Kidney (tissue), 14 donors: Measurements from ENCODE around the gene EID3. TPM values are rescaled to one million over a fixed set of nuclear protein-coding genes. Genes with fewer than 3 reads are reported as not detected.

ENCODE experiments used
- DNase-seq, 5 donors: peaks; one replicate each; pipeline ENCODE4 v3.0.0-alpha.2; 2013 to 2020
- FAIRE-seq: peaks from 2 replicates; lab custom pipeline; 2012; peaks lifted over from hg19 to GRCh38; lab: Jason Lieb, UNC
- H3K27ac ChIP-seq, 2 donors: one replicate each; pipeline ENCODE4 v1.7.0; 2013; ENCODE audit warnings: low read depth in 2 of 2, low read length in 2 of 2, inconsistent platforms in 1 of 2
- H3K27me3 ChIP-seq: one replicate; pipeline ENCODE4 v1.7.1; 2013; ENCODE audit warnings: low read length, inconsistent platforms; ENCODE audit not compliant: control insufficient read depth, insufficient read depth
- H3K36me3 ChIP-seq, 3 donors: one replicate each; pipeline versions ENCODE4 v1.7.0 to v1.7.1; 2013; ENCODE audit warnings: low read length in 3 of 3, control low read depth in 1 of 3, inconsistent platforms in 1 of 3; ENCODE audit not compliant: insufficient read depth in 3 of 3, control insufficient read depth in 2 of 3
- H3K4me1 ChIP-seq, 3 donors: one replicate each; pipeline versions ENCODE4 v1.7.0 to v1.7.1; 2013; ENCODE audit warnings: low read length in 3 of 3, inconsistent platforms in 1 of 3, low read depth in 1 of 3; ENCODE audit not compliant: control insufficient read depth in 2 of 3, insufficient read depth in 2 of 3
- H3K4me3 ChIP-seq, 3 donors: one replicate each; pipeline versions ENCODE4 v1.7.0 to v1.8.1; 2013; ENCODE audit warnings: low read length in 3 of 3, control low read depth in 1 of 3, inconsistent platforms in 1 of 3
- H3K9ac ChIP-seq, 3 donors: one replicate each; pipeline versions ENCODE4 v1.7.0 to v1.7.1; 2013; ENCODE audit warnings: low read length in 3 of 3, control low read depth in 1 of 3, inconsistent platforms in 1 of 3
- H3K9me3 ChIP-seq, 3 donors: one replicate each; pipeline versions ENCODE4 v1.7.0 to v1.7.1; 2013; ENCODE audit warnings: low read length in 3 of 3, control low read depth in 1 of 3, inconsistent platforms in 1 of 3; ENCODE audit not compliant: control insufficient read depth in 2 of 3, insufficient read depth in 1 of 3
- CTCF ChIP-seq: IDR thresholded peaks from 3 replicates; pipeline ENCODE4 v1.5.1; 2012; ENCODE audit warnings: mild to moderate bottlenecking, moderate library complexity, borderline replicate concordance; ENCODE audit not compliant: insufficient read depth; ENCODE audit errors: extremely low read depth
- intact Hi-C: fragments of 100-400 bp; cut with DNase I; formaldehyde crosslinking; loops from one replicate; pipeline ENCODE4 v1.11.1; 2022
- polyA plus RNA-seq: library from polyadenylated mRNA; stranded (reverse); fragments of 350-450 nt; fragmentation: Illumina TruSeq; extraction: RNeasy Lipid Tissue Mini Kit (QIAGEN cat#74804); gene quantifications from one replicate; pipeline ENCODE4 v1.2.3, GENCODE V29; 2014; ENCODE audit warnings: low read depth, low replicate concordance; ENCODE audit not compliant: insufficient read depth
- total RNA-seq: library from RNA; stranded (reverse); fragmentation: NEBNext Ultra II Directional; extraction: Animal tissue kit (Norgen Biotek cat#: 25700); gene quantifications from one replicate; pipeline ENCODE4 v1.2.1, GENCODE V29; 2021
- donor health status: control.
- donor health status: control.
- donor health status: control.
- donor health status: control.
- donor health status: control.
- donor health status: DM: yes; HTN: yes; CAD: no.
- donor health status: Normal renal cell carcinoma (clear cell type).

Gene EID3
- total and polyA plus RNA-seq, 2 donors from 2014 or later = 0.90 to 5.0 TPM

GRCh38 chr12:104350211-104351056 is 46.9 kb downstream of the EID3 start:
- FAIRE-seq (no peak), DNase-seq (no peak)
- H3K36me3 ChIP-seq = peaks cover 0 to 26% (median 13%) of the 10 kb centered on the region in 3 donors
- no peaks in the 10 kb centered on the region for H3K9me3 ChIP-seq
- TF ChIP-seq CTCF = no peak
- no peak overlapping the region for H3K4me3 ChIP-seq
- no peaks in the 10 kb centered on the region for H3K4me1 ChIP-seq
- intact Hi-C loops = no loop called here
- no peak overlapping the region for H3K27ac ChIP-seq
- no peaks in the 10 kb centered on the region for H3K27me3 ChIP-seq
- no peak overlapping the region for H3K9ac ChIP-seq

GRCh38 chr12:104351057-104351983 is 47.8 kb downstream of the EID3 start:
- no peak for DNase-seq
- no peaks in the 10 kb centered on the region for H3K4me1 ChIP-seq
- H3K27ac ChIP-seq = no peak overlapping the region
- H3K36me3 ChIP-seq = peaks cover 0 to 26% (median 13%) of the 10 kb centered on the region in 3 donors
- FAIRE-seq = no peak
- no peaks in the 10 kb centered on the region for H3K9me3 ChIP-seq
- intact Hi-C loops = no loop called here
- no peak overlapping the region for H3K4me3 ChIP-seq
- TF ChIP-seq CTCF = no peak
- no peak overlapping the region for H3K9ac ChIP-seq
- no peaks in the 10 kb centered on the region for H3K27me3 ChIP-seq

GRCh38 chr12:104352106-104352713 is 48.7 kb downstream of the EID3 start:
- DNase-seq = no peak
- H3K4me1 ChIP-seq = no peaks in the 10 kb centered on the region
- no peaks in the 10 kb centered on the region for H3K9me3 ChIP-seq
- no peak overlapping the region for H3K4me3 ChIP-seq
- no peaks in the 10 kb centered on the region for H3K27me3 ChIP-seq
- FAIRE-seq = no peak
- intact Hi-C loops = no loop called here
- TF ChIP-seq CTCF = no peak
- H3K36me3 ChIP-seq = peaks cover 0 to 26% (median 13%) of the 10 kb centered on the region in 3 donors
- no peak overlapping the region for H3K27ac ChIP-seq
- H3K9ac ChIP-seq = no peak overlapping the region
